ENCODE results near the gene CADM1. TPM values are rescaled to one million over a fixed set of nuclear protein-coding genes. Genes with fewer than 3 reads are reported as not detected.

CADM1 gene
- total RNA-seq, 4 donors from 2014 or later = 2.9 to 25.7 (median 9.6) TPM

- no peak for TF ChIP-seq CTCF (IDR thresholded peaks at IDR 0.05; ENCODE audit: low read depth)
Measured at GRCh38 chr11:115357066-115357465, 147.1 kb downstream of the CADM1 start.

- no peak for TF ChIP-seq CTCF (IDR thresholded peaks at IDR 0.05; ENCODE audit: low read depth)
Measured at GRCh38 chr11:115352805-115353485, 151.3 kb downstream of the CADM1 start.

GRCh38 chr11:115349335-115350017, 154.7 kb downstream of the CADM1 start:
- TF ChIP-seq CTCF (IDR thresholded peaks at IDR 0.05; ENCODE audit: low read depth) = no peak

- TF ChIP-seq CTCF (IDR thresholded peaks at IDR 0.05; ENCODE audit: low read depth) = no peak
Measured at GRCh38 chr11:115348416-115348815, 155.8 kb downstream of the CADM1 start.

GRCh38 chr11:115347106-115347505, 157.1 kb downstream of the CADM1 start:
- no peak for TF ChIP-seq CTCF (IDR thresholded peaks at IDR 0.05; ENCODE audit: low read depth)

GRCh38 chr11:115345840-115346239, 158.4 kb downstream of the CADM1 start:
- no peak for TF ChIP-seq CTCF (IDR thresholded peaks at IDR 0.05; ENCODE audit: low read depth)

GRCh38 chr11:115345361-115345760, 158.9 kb downstream of the CADM1 start:
- no peak for TF ChIP-seq CTCF (IDR thresholded peaks at IDR 0.05; ENCODE audit: low read depth)
